NCI-H345 treated with DMSO at 0.1 percent for 48 hours (cell line): ENCODE results near the gene SLC1A5.
"Not testable (repeated sequence)": the region's sequence is repeated elsewhere in the genome, so short reads cannot be mapped to it uniquely, and the experiment has no call there.

Experiments used
- DNase-seq: peaks from one replicate; lab custom pipeline; 2025; ENCODE audit not compliant: unreplicated experiment; lab: John Stamatoyannopoulos, UW

The SLC1A5 gene

GRCh38 chr19:46788262-46788967 is at the start of gene SLC1A5:
TSS of gene SLC1A5 (minus strand) at chr19:46788594. CDS start at chr19:46787965, 629 bp downstream.
- DNase-seq: peak; percentile 81

- DNase-seq: no peak
Measured at GRCh38 chr19:46838160-46838559, 49.8 kb upstream of the SLC1A5 start.

GRCh38 chr19:46834984-46835383 is 46.6 kb upstream of the SLC1A5 start:
- DNase-seq: no peak

- no peak for DNase-seq
Measured at GRCh38 chr19:46834121-46834520, 45.7 kb upstream of the SLC1A5 start.

GRCh38 chr19:46830864-46831263 is 42.5 kb upstream of the SLC1A5 start:
- DNase-seq: no peak

DNA sequence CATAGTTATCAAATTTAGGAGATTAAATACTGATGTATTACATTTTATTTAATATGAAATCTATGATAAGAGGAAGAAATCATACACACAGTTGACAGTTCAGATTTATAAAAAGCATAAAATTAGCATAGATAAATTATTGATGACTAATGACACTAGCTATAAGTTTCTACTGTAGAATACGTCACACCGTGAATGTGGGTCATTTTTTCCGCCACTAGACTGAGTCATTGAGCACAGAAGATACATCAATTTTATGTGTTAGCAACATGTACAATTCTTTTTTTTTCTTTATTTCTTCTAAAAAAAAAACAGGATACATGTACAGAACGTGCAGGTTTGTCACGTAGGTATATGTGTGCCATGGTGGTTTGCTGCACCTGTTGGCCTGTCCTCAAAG is 40.1 kb upstream of the SLC1A5 start:
- no peak for DNase-seq

DNA sequence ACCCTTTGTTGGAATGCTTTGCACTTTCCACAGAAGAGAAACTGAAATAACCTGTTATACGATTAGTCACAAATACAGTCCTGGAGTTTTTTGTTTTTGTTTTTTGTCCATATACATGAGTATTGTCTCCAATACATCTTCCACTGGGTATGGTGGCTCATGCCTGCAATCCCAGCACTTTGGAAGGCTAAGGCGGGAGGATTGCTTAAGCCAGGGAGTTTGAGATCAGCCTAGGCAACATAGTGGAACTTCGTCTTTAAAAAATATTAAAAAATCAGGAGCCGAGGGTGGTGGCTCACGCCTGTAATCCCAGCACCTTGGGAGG is 37.3 kb upstream of the SLC1A5 start:
- no peak for DNase-seq

DNA sequence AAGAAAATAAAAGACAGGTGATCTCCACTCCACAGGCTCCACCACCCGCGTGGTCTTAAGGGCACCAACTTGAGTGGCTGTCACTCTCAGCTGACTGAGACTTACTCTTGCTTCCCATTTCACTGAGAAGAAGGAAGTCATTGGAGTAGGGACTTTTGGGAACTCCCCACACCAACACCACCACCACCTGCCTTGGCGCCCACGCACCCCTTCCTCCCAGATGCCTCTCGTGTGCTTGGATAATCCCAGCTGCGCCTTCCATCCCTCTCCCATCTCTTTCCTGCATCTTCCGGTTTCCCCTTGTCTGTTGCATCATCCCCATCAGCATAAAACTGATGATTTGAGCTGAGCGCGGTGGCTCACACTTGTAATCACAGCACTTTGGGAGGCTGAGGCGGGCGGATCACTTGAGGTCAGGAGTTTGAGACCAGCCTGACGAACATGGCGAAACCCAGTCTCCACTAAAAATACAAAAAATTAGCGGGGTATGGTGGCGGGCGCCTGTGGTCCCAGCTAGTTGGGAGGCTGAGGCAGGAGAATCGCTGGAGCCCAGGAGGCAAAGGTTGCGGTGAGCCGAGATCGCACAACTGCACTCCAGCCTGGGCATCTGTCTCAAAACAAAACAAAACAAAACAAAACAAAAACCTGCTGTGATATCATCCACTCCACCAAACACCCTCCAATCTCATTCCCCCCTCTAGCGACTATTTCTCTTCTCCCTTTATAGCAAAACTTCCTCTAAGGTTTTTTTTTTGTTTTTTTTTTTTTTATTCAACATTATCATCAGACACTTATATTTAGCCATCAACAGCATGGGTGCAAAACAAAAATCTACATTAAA is 36.7 kb upstream of the SLC1A5 start:
- no peak for DNase-seq

GRCh38 chr19:46823049-46823448 is 34.7 kb upstream of the SLC1A5 start:
- DNase-seq: no peak

GRCh38 chr19:46822410-46822787 is 34.0 kb upstream of the SLC1A5 start:
- DNase-seq: not testable (repeated sequence)

- no peak for DNase-seq
Measured at GRCh38 chr19:46821512-46822409, 33.4 kb upstream of the SLC1A5 start.

DNA sequence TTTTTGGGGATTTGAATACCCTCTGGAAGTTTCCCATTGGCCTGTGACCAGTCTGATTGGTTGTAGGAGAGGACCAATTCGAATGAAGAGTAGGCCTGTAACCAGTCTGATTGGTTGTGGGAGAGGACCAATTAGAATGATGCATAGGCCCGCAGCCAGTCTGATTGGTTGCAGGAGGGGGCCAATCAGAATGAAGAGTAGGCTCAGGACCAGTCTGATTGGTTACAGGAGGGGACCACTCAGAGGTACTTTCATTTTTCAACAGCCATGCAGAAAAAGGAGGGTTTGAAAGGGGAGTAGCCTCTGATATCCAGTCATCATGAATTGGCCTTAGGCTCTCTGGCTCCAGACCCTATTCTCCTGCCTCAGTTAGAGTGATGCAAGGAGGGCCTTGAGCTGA is 30.4 kb upstream of the SLC1A5 start:
- no peak for DNase-seq

DNA sequence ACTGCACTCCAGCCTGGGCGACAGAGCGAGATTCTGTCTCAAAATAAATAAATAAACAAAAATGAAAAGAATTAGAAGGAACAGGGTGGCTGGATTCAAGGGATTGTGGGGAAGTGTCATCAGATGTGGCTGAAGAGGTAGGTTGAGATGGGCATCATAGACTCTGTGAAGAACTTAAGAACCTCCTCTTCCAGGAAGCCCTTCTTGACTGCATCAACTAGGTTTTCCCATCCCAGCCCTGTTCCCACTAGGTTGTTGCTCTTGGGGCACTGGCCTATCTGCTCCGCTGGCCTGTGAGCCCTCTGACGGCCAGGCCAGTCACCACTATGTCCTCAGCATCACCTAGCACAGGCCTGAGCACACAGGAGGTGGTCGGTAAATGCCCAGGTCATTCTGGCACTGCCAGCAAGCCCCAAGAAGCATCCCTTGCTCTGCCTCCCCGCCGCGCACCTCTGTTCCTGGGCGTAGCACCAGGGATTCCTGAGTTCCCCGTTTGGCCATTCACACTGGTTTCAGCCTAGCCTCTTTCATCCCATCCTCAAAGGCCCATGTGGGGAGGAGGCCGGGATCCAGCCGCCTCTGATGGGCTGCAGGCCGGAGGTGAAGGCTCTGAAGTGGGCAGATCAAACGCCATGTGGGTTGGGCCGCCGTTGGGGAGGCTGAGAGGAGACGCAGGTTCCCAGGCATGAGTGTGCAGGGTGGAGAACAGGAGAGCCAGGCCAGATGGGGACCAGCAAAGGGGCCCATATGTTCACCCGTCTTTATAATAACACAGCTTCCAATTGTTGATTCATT is 27.6 kb upstream of the SLC1A5 start:
- DNase-seq: no peak

DNA sequence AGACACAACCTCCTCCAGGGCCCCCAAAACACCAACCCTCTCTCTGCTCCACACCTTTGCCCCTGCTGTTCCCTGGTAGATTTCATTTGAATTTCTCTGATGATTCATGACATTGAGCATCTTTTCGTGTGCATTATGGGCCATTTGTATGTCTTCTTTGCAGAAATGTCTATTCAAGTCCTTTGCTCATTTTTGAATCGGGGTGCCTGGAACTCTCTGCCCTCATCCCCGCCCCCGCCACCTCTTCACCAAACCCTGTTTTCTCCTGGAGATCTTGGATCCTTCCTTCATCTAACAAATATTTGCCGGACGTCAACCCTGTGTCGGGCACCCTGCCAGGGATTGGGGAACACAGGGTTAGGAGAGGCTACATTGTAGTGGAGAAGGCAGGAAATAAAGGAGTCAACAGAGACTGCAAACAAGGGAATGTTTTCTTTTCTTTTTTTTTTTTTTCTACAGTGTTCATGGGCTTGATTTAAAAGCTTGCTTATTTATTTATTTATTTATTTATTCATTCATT is 25.5 kb upstream of the SLC1A5 start:
- DNase-seq: no peak

DNA sequence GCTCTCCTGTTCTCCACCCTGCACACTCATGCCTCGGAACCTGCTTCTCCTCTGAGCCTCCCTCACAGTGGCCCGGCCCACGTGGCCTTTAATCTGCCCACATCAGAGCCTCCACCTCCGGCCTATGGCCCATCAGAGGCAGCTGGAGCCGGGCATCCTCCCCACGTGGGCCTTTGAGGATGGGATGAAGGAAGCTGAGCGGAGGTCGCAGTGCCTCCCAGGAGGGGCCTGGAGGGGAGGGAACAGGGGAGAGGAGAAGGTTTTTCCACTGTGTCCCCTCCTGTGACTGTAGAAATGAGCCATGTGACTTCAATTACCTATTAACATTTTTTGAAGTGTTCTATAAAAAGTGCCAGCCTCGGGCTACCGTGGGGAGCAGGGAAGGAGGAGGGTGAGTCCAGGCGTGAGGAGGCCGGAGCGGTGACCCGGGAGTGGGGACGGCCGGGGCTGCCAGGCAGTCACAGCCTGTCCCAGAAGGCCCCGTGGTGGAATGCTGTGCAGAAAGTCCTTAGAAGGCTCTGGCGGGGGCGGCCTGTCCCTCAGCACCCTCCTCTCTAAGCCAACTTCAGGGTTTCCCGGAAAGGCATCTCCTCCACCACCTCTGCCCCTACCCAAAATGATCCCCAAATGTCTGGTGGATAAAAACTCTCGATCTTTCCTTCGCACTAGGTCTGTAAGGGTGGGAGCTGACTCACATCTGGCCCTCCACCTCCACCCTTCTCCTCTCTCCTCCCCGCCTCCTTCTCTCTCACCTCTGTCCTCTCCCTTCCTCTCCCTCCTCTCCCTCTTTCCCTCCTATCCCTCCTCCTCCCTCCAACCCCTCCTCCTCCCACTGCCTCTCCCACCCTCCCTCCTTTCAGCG is 24.8 kb upstream of the SLC1A5 start:
- no peak for DNase-seq

DNA sequence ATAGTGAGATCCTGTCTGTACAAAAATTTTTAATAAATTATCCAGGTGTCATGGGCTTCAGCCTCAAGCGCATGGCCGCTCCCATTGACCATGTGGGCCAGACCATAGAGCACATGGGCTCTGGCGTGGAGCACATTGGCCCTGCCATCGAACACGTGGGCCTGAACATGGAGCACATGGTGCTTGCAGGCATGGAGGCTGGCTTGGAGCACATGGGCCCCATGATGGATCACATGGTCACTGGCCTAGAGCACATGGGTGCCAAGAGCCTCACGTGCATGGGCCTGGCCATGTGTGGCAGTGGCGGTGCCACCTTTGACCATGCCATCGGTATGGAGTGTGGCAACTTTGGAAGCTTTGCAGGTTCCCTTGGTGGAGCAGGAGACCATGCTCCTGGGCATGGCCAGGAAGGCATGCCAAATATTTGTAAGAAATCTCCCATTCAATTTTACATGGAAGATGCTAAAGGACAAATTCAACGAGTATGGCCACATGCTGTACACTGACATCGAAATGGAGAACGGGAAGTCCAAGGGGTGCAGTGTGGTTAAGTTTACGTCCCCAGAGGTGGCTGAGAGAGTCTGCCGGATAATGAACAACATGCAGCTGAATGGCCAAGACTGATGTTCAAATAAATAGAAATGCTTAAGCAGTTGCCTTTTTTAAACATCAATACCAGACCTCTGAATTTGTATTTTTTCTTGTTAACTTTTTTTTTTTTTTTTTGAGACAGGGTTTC is 21.3 kb upstream of the SLC1A5 start:
- DNase-seq: no peak

DNA sequence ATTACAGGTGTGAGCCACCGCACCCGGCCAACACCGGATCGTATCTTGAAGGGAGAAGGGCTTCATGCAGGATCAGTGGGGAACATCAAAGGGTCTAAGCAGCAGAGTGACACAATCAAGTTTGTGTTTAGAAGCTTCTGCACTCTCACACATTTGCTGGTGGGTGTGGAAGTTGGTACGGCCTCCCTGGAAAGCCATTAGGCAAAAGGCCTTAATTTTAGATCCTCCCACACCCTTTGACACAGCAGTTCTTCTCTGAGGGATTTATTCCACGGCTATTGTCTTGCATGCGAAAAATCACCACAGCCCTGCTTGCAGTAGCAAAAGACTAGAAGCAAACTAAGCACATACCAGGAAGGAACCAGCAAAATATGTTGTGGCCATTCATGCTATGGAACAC is 18.3 kb upstream of the SLC1A5 start:
- no peak for DNase-seq

GRCh38 chr19:46804432-46804831 is 16.0 kb upstream of the SLC1A5 start:
- DNase-seq: not testable (repeated sequence)

- DNase-seq: no peak
Measured at GRCh38 chr19:46803555-46803954, 15.2 kb upstream of the SLC1A5 start.
